Neuron (in vitro differentiated cells): ENCODE results near the gene SPACA7.

ENCODE experiments used
- H2AFZ ChIP-seq: one replicate; pipeline ENCODE4 v1.6.1; 2013; ENCODE audit warnings: low read depth, mild to moderate bottlenecking, inconsistent platforms, low read length, moderate library complexity
- H3K27me3 ChIP-seq: one replicate; pipeline ENCODE4 v1.6.1; 2013; ENCODE audit warnings: low read length; ENCODE audit not compliant: insufficient read depth
- H3K36me3 ChIP-seq: one replicate; pipeline ENCODE4 v1.6.1; 2013; ENCODE audit warnings: low read length; ENCODE audit not compliant: insufficient read depth
- H3K4me1 ChIP-seq: one replicate; pipeline ENCODE4 v1.6.1; 2013; ENCODE audit warnings: low read length; ENCODE audit not compliant: insufficient read depth
- H3K4me3 ChIP-seq: 2 replicates; pipeline ENCODE4 v1.5.1; 2013; ENCODE audit warnings: mild to moderate bottlenecking, low read length, moderate library complexity
- H3K9me3 ChIP-seq: one replicate; pipeline ENCODE4 v1.6.1; 2013; ENCODE audit warnings: low read length

The SPACA7 gene

DNA sequence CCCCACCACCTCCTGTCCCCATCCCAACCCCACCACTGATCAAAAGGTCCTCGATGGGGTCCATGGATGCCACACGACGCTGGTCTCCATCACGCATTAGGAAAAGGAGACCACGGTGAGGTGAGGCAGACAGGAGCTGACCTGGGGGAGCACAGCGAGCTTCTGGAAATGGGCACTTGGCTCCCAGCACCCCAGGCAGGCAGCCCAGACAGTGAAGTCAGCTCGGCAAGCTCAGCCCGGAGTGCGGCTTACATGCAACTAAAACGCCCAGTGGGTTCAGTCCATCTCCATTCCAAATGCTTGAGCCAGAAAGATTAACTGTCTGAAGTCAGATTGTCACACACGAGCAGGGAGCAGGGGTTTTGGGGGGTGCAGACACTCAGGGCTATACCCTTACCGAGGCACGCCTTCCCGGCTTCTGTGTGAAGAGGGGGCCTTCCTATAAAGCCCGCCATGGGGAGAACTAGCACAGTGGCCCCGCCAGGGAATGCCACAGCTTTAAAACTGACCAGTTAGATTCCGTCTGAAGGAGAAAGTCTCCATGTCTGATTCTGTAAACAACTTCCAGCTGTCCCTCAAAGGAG, 79.4 kb downstream of the SPACA7 start:
- H3K27me3 ChIP-seq: no peaks in the 10 kb centered on the region
- no peak overlapping the region for H3K4me3 ChIP-seq
- H3K36me3 ChIP-seq: no peaks in the 10 kb centered on the region
- peaks cover 5% of the 10 kb centered on the region for H3K4me1 ChIP-seq
- H2AFZ ChIP-seq: no peak overlapping the region
- no peaks in the 10 kb centered on the region for H3K9me3 ChIP-seq

DNA sequence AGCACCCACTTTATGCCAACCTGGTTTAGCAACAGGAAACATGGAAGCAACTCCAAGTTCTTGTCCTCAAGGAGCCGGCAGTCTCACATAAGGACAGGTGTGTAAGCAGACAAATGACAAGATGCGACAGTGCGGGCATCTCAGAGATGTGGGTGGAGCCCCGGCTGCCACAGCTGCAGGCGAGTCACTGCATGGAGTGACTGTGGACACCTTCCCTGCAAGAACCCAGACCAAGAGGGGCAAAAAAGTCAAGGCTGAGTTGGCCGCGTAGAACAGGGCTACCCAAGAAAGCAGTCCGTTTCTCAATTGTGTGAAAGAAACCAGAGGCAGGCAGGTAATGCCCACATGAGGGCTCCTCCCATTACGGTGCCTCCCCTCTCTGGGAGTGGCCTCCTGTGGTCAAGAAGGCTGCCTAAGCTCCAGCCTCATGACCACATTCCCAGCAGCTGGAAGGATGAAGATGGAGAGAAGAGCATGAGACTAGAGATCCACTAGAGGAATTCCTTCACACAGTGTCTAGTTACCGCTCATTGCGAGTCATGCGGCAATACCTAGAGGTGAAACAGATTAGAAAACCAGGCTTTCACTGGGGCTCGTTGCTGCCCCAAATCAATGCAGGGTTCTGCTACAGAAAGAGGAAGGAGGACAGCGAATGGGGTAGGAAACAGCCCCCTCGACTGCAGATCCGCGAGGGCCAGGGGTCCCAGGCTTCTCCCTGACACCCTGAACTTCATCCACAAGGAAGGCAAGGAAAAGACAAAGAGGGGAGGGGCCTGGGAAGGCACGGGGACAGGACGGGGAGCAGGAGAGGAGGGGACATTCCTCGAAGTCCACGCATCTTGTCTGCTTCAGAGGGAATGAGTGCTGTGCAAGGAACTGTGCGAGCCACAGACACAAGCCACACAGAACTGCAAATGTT, 80.2 kb downstream of the SPACA7 start:
- Histone ChIP-seq H2AFZ (no peak overlapping the region), H3K4me1 (no peaks in the 10 kb centered on the region), H3K27me3 (no peaks in the 10 kb centered on the region), H3K4me3 (no peak overlapping the region), H3K36me3 (no peaks in the 10 kb centered on the region), H3K9me3 (peaks cover 6% of the 10 kb centered on the region)

- Histone ChIP-seq H3K27me3 (no peaks in the 10 kb centered on the region), H3K9me3 (peaks cover 12% of the 10 kb centered on the region), H3K4me1 (no peaks in the 10 kb centered on the region), H3K36me3 (no peaks in the 10 kb centered on the region), H3K4me3 (no peak overlapping the region), H2AFZ (no peak overlapping the region)
Observed at GRCh38 chr13:112457081-112457480, 80.9 kb downstream of the SPACA7 start.

DNA sequence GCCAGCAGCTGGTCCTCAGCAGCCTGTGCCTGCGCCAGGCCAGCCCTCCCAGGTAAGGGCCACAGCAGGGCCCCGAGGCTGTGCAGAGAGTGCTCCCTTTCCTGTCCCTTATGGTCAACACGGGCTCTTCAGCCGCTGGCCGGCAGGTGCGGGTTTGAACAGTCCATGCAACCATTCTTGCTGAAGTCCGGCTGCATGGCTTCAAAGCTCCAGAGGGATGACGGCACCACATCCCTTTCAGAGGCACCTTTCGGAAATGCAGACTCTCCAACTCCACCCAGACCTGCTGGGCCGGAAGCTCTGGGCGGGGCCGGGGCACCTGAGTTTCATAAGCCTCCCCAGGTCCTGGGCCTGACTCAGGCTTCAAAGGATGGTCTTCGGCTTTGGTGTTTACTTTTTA, 81.3 kb downstream of the SPACA7 start:
- Histone ChIP-seq H3K9me3 (peaks cover 15% of the 10 kb centered on the region), H3K4me3 (no peak overlapping the region), H3K36me3 (no peaks in the 10 kb centered on the region), H2AFZ (no peak overlapping the region), H3K4me1 (no peaks in the 10 kb centered on the region), H3K27me3 (no peaks in the 10 kb centered on the region)

GRCh38 chr13:112462408-112462807, 86.3 kb downstream of the SPACA7 start:
- no peak overlapping the region for H3K4me3 ChIP-seq

DNA sequence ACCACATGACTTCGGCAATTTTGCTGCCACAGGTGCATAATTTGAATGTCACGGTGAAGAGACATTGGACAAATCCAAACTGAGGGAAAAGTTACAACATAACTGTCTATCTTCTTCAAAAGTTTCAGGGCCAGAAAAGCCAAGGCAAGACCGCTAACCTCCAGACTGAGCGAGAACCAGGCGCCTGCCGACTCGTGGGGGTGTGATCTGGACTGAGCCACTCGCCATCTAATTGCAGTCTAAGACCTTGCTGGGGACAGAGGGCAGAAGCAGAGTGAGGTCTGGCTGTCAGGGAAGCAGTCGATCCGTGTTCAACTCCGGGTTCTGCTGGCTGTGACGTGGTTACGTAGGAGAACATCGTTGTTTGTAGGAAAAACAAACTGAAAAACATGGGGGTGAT, 88.6 kb downstream of the SPACA7 start:
- no peaks in the 10 kb centered on the region for H3K4me1 ChIP-seq
- H2AFZ ChIP-seq: no peak overlapping the region
- no peaks in the 10 kb centered on the region for H3K27me3 ChIP-seq
- H3K4me3 ChIP-seq: no peak overlapping the region
- H3K9me3 ChIP-seq: peaks cover 15% of the 10 kb centered on the region
- H3K36me3 ChIP-seq: no peaks in the 10 kb centered on the region

More at GRCh38 chr13:112462408-112462807, 86.3 kb downstream of the SPACA7 start:
- Histone ChIP-seq H3K27me3 (no peaks in the 10 kb centered on the region), H2AFZ (no peak overlapping the region), H3K9me3 (peaks cover 15% of the 10 kb centered on the region), H3K36me3 (no peaks in the 10 kb centered on the region), H3K4me1 (no peaks in the 10 kb centered on the region)

- no peak overlapping the region for H2AFZ ChIP-seq
- no peaks in the 10 kb centered on the region for H3K4me1 ChIP-seq
- peaks cover 15% of the 10 kb centered on the region for H3K9me3 ChIP-seq
- H3K4me3 ChIP-seq: no peak overlapping the region
- no peaks in the 10 kb centered on the region for H3K27me3 ChIP-seq
- no peaks in the 10 kb centered on the region for H3K36me3 ChIP-seq
Observed at GRCh38 chr13:112465251-112466131, 89.3 kb downstream of the SPACA7 start.

DNA sequence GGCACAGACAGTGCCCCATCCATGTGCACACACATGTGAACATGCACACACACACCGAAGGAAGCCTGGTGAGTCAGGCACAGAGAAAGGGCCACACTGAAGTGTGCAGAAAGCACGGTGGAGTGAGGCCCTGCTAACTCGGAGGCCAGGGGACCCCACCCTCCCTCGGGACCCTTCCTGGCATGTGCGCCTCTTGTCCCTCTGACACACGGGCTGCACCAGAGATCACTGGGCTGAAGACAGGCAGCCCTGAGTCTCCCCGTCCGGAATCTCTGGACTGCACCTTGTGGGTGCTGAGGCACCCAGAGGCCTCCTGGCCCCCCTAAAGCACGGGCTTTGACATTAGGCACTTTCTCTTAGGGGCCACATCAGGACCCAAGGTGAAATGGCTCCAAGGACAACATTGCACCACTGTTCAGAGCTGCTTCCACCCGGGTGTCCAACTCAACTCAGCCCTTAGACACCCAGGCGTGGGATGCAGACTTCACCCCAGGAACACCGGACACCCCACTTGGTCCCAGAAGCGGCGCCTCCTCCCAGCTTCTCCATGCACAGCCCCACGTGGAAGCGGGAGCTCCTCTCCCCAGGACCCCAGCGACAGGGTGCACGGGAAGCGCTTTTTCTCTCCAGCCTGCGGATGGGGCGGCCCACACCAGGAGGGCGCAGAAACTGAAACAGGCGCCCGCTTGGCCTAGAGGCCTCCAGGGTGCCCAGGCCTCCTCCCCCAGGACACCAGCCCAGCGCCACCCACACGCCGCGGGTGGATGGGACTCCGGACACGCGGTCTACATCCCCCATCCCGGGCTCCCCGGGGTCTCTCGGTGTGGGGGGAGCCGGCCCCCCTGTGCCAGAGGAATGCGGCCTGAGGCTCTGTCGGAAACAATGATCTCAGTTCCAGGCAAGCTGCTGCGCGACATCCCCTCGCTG, 90.2 kb downstream of the SPACA7 start:
- Histone ChIP-seq H3K9me3 (peaks cover 10% of the 10 kb centered on the region), H3K4me3 (no peak overlapping the region), H2AFZ (no peak overlapping the region), H3K27me3 (no peaks in the 10 kb centered on the region), H3K4me1 (no peaks in the 10 kb centered on the region), H3K36me3 (no peaks in the 10 kb centered on the region)

GRCh38 chr13:112467236-112467635, 91.1 kb downstream of the SPACA7 start:
- Histone ChIP-seq H3K4me3 (no peak overlapping the region), H3K4me1 (no peaks in the 10 kb centered on the region), H2AFZ (no peak overlapping the region), H3K36me3 (no peaks in the 10 kb centered on the region), H3K27me3 (no peaks in the 10 kb centered on the region), H3K9me3 (peaks cover 1% of the 10 kb centered on the region)

DNA sequence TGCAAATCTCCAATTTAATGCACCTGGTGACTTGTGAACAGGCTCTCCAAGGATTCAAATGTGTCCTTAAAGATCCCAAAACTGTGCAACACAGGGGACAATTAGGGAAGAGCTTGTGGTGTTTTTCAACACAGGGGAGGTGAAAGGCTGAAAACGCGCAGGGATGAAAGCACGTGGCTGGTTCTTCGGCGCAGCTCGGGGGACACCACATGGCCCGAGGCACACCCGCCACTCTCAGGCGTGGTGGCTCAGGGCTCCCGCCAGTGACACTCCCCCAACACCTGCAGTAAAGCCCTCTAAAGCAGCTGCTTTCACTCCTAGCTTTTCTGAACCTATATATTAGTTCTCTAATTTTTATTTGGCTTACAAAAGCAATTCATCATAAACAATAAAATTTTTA, 91.9 kb downstream of the SPACA7 start:
- H3K36me3 ChIP-seq: no peaks in the 10 kb centered on the region
- no peaks in the 10 kb centered on the region for H3K27me3 ChIP-seq
- no peaks in the 10 kb centered on the region for H3K9me3 ChIP-seq
- H3K4me1 ChIP-seq: no peaks in the 10 kb centered on the region
- no peak overlapping the region for H3K4me3 ChIP-seq
- no peak overlapping the region for H2AFZ ChIP-seq

DNA sequence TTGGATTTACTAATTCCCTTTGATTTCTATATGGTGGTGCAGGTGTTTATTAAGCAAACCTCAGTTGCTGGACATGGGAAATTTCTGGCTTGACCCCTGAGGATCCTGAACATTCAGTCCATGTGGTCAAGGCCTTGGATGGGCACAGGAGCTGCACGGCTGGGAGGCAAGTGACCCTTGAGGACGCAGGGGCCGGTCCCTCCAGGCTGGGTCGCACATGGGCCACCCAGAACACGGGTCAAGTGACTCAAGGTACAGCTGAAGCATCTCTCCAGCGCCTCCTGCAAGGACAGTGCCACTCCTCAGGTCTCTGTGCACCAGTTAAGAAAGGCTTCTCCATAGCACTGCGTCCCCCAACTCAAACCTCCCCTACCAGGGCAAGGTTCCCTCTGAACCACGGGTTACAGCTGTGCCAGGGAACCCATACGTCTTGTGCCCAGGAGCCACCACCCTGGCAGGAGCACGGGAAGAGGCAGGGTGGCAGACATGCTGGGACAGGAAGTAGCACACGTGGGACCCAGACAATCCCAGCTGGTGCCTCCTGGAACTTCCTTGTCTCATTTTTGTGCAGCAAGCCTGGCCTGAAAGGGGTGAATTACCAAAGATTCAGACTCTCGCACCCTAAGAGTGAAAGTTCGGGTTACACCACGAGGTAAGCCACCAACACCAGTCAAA, 93.1 kb downstream of the SPACA7 start:
- Histone ChIP-seq H3K36me3 (no peaks in the 10 kb centered on the region), H3K27me3 (no peaks in the 10 kb centered on the region), H3K4me3 (no peak overlapping the region), H3K9me3 (no peaks in the 10 kb centered on the region), H2AFZ (no peak overlapping the region), H3K4me1 (no peaks in the 10 kb centered on the region)

DNA sequence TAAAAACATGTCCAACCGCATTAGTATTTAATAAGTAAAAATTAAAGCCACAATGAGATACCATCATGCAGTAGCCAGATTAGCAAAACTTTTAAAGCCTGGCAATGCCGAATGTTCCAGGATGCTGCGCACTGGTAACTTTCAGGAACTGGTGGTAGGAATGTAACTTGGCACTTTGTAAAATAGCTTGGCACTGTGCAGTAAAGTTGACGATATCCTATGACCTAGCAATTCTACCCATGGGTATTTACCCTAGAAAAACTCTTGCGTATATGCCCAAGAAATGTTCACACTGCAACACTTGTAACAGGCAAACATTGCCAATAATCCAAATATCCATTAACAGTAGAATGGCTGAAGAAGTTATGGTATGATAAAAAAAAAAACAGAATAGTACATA, 97.7 kb downstream of the SPACA7 start:
- Histone ChIP-seq H3K36me3 (no peaks in the 10 kb centered on the region), H3K9me3 (no peaks in the 10 kb centered on the region), H3K4me3 (no peak overlapping the region), H3K4me1 (no peaks in the 10 kb centered on the region), H2AFZ (no peak overlapping the region), H3K27me3 (no peaks in the 10 kb centered on the region)
